Measurements from ENCODE around the gene FPR2. TPM values are rescaled to one million over a fixed set of nuclear protein-coding genes. Genes with fewer than 3 reads are reported as not detected.

The FPR2 gene
- total and polyA plus RNA-seq, 9 of the 15 experiments (the other 6 are each of a cell fraction or from before 2014, with no cell fraction given), result 0.03 to 0.15 (median 0.07) TPM; not detected in 6

DNA sequence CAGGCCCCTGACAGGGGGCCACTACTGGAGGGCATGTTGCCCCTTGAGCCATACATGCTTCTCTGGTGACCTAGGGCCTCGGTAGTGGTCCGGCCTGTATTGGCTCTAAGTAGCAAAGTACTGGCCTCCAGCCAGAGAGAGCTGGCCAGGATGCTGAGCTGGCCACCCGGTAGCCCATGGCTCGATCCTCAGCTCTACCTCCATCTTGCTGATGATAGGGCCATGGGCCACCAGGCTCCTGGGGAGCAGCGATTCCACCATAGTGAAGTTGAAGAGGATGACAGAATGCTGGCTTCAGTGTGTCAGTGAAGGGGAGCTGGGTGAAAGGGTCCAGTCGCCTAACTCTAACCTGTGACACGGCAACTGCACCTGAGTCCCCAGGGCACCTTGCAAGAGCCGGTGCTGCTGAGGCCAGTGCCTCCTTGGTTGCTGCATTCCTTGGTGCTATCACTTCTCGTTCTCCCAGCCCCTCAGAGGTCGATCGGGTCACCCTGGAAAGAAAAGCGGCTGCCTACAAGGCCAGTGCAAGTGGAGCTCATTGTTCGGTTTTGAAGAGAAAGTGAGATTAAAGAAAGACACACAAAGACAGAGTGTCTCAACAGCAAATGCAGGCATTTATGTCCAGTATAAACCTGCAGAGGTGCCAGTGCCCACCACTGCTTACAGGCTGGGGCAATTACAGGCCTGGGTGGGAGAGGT lies 38.9 kb downstream of the FPR2 start (continued):
- TF ChIP-seq, protein P1, sequence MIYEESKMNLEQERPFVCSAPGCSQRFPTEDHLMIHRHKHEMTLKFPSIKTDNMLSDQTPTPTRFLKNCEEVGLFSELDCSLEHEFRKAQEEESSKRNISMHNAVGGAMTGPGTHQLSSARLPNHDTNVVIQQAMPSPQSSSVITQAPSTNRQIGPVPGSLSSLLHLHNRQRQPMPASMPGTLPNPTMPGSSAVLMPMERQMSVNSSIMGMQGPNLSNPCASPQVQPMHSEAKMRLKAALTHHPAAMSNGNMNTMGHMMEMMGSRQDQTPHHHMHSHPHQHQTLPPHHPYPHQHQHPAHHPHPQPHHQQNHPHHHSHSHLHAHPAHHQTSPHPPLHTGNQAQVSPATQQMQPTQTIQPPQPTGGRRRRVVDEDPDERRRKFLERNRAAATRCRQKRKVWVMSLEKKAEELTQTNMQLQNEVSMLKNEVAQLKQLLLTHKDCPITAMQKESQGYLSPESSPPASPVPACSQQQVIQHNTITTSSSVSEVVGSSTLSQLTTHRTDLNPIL (CRISPR knock-in tag; IDR thresholded peaks at IDR 0.05), result peak; percentile 18; the same call in 1 of the 2 replicates
- TF ChIP-seq HNRNPK (IDR thresholded peaks at IDR 0.05; ENCODE audit: low read depth, low read length, poor library complexity, severe bottlenecking) (no peak), RBFOX2 (IDR thresholded peaks at IDR 0.05; ENCODE audit: low read depth, low read length) (peak; percentile 11)

DNA sequence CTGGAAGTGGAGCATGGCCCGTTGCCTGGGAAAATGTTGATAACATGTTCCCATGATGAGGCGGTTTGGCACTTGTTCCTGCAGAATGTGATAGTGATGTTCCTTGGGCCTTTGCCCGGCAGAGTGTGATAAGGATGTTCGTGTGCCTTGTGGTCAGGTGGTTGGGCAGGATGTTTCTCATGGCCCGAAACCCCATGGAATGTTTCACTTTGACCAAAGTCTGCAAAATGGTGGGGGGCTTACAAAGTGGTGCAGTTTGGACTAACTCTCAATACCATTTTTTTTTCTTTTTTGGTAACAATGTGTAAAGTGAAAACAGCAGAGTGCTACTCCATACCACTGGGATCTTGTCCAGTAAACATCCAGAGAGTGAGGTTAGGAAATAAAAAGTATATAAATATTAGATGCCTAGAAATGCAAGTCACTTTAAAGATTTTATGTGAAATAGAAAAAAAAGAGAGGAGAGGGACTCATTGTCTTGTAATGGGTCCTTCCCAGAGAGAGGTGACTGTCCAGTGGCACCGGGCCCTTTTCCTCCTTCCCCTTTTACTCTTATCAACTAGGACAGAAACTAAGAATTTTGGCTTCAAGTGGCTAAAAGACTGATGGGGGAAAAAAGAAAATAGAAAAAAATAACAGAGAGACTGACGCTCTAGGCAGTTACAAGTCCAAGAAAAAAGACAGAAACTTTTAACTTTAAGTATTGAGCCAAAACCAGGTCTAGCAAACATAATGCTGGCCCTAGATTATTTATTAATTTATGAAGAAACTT lies 39.7 kb downstream of the FPR2 start:
- Histone ChIP-seq H3K4me2 (ENCODE audit: insufficient read depth, low read length) (peak overlapping the region; percentile 81), H3K4me3 (no peak overlapping the region; the same call in 1 of the 2 replicates), H3K4me1 (replicated peaks in 1 of 2; ENCODE audit: control insufficient read depth in 2 of 2, insufficient read depth in 2 of 2, low read length in 2 of 2) (peaks cover 22 to 77% of the 10 kb centered on the region in 2 experiments), H4K20me1 (replicated peaks; ENCODE audit: control insufficient read depth, insufficient read depth, low read length) (no peaks in the 10 kb centered on the region), H3K9ac (ENCODE audit: insufficient read depth in 1 of 2, low read depth in 2 of 2, low read length in 2 of 2) (peak overlapping the region in 1 of 2 experiments; percentile 74; a peak in 3 of 4 replicates), H2AFZ (ENCODE audit: low read depth, low read length) (peak overlapping the region; percentile 69; the same call in 1 of the 2 replicates), H3K9me1 (ENCODE audit: control insufficient read depth, insufficient read depth, low read length) (no peaks in the 10 kb centered on the region), H3K79me2 (ENCODE audit: control insufficient read depth, insufficient read depth, low read length) (peaks cover 27% of the 10 kb centered on the region), H3K27ac (ENCODE audit: extremely low read depth, low read depth, low read length) (peak overlapping the region; percentile 97), H3K9me3 (replicated peaks; ENCODE audit: control insufficient read depth, insufficient read depth, low read depth, low read length) (peaks cover 9% of the 10 kb centered on the region), H3K36me3 (ENCODE audit: control insufficient read depth, insufficient read depth, low read length) (0 out of 3 replicates have a peak, but pooled peaks cover 2% of the 10 kb centered on the region), H3K27me3 (ENCODE audit: control insufficient read depth in 2 of 2, insufficient read depth in 2 of 2, low read length in 2 of 2) (no peaks in the 10 kb centered on the region)
- CTCF ChIA-PET (ENCODE audit: low intra/inter-chr PET ratio), result no interaction called here
- BruUV-seq (replicated peaks), result no TSS peak
- in situ Hi-C loops (cut with MboI), result no loop called here
- ATAC-seq (peak; percentile 50), FAIRE-seq (peak; percentile 96), DNase-seq (ENCODE audit: extremely low read depth in 1 of 4, low spot score in 3 of 4) (peak; percentile 72 to 95 (median 75))
- WGBS (ENCODE audit: insufficient coverage, low coverage, missing lambda C conversion rate), result 0% methylated on average over 7 of the region's 7 CpGs
- intact Hi-C loops (cut with micrococcal nuclease), result loop anchor here (2.0 kb wide), 1 partner anchor 16 kb away; no protein-coding TSS in a partner anchor
- POLR2A ChIA-PET, result interaction anchor here (0.7 to 1.5 kb wide), 2 partner anchors 15 to 106 kb away, joined by 3 read pairs; no protein-coding TSS in a partner anchor
- peak; percentile 76 to 88 for TF ChIP-seq KDM1A (IDR thresholded peaks at IDR 0.05)
- TF ChIP-seq SIN3A (IDR thresholded peaks at IDR 0.05; ENCODE audit: borderline replicate concordance in 2 of 2, control insufficient read depth in 1 of 2, low read depth in 2 of 2, low read length in 2 of 2), result no peak
- TF ChIP-seq, protein P2, sequence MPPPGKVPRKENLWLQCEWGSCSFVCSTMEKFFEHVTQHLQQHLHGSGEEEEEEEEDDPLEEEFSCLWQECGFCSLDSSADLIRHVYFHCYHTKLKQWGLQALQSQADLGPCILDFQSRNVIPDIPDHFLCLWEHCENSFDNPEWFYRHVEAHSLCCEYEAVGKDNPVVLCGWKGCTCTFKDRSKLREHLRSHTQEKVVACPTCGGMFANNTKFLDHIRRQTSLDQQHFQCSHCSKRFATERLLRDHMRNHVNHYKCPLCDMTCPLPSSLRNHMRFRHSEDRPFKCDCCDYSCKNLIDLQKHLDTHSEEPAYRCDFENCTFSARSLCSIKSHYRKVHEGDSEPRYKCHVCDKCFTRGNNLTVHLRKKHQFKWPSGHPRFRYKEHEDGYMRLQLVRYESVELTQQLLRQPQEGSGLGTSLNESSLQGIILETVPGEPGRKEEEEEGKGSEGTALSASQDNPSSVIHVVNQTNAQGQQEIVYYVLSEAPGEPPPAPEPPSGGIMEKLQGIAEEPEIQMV (tag; conservative IDR thresholded peaks at IDR 0.05; ENCODE audit: low read depth), result no peak
- no peak for TF ChIP-seq ZNF511 (CRISPR knock-in tag; IDR thresholded peaks at IDR 0.05)
- TF ChIP-seq GATAD2A (IDR thresholded peaks at IDR 0.05), result peak; percentile 77; the same call in 1 of the 2 replicates
- no peak for TF ChIP-seq POLR3G (IDR thresholded peaks at IDR 0.05; ENCODE audit: extremely low read depth, insufficient read length, insufficient replicate concordance)
- no peak for TF ChIP-seq TRIM25 (IDR thresholded peaks at IDR 0.05; ENCODE audit: borderline replicate concordance)
- no peak for TF ChIP-seq PHF20 (IDR thresholded peaks at IDR 0.05; ENCODE audit: partially characterized antibody)

All from K562 (cell line).